OCI-LY1 (cell line): ENCODE measurements around the gene SUPT16H.

Source experiments
- H2AFZ ChIP-seq: fragments of 200-600 bp; sonication (generic), shearing (Covaris generic); 2 replicates; pipeline ENCODE4 v1.6.0; 2014; ENCODE audit warnings: antibody characterized with exemption, mild to moderate bottlenecking, low read length
- H3F3A ChIP-seq: fragments of 200-600 bp; sonication (generic), shearing (Covaris generic); 2 replicates; pipeline ENCODE4 v1.6.0; 2014; ENCODE audit warnings: mild to moderate bottlenecking, antibody characterized with exemption, low read length, moderate library complexity; ENCODE audit not compliant: insufficient read depth
- H3K27ac ChIP-seq: fragments of 200-600 bp; sonication (generic); 2 replicates; pipeline ENCODE4 v1.5.1; 2014; ENCODE audit warnings: low read length, mixed run types, mild to moderate bottlenecking, low read depth; ENCODE audit not compliant: poor library complexity, severe bottlenecking
- H3K27me3 ChIP-seq: fragments of 200-600 bp; sonication (generic); 2 replicates; pipeline ENCODE4 v1.6.0; 2014; ENCODE audit warnings: antibody characterized with exemption, mild to moderate bottlenecking, low read length, moderate library complexity; ENCODE audit not compliant: insufficient read depth
- H3K36me3 ChIP-seq: fragments of 200-600 bp; sonication (generic); 2 replicates; pipeline ENCODE4 v1.6.1; 2014; ENCODE audit warnings: mild to moderate bottlenecking, antibody characterized with exemption, low read length, moderate library complexity, mixed read lengths; ENCODE audit not compliant: insufficient read depth
- H3K4me1 ChIP-seq: fragments of 200-600 bp; sonication (generic); 2 replicates; pipeline ENCODE4 v1.5.1; 2014; ENCODE audit warnings: mild to moderate bottlenecking, low read length, moderate library complexity; ENCODE audit not compliant: insufficient read depth, severe bottlenecking
- H3K4me2 ChIP-seq: fragments of 200-600 bp; sonication (generic), shearing (Covaris generic); 2 replicates; pipeline ENCODE4 v1.6.1; 2014; ENCODE audit warnings: low read length
- H3K4me3 ChIP-seq: fragments of 200-600 bp; sonication (generic); 2 replicates; pipeline ENCODE4 v1.5.1; 2014; ENCODE audit warnings: low read length, low read depth, mild to moderate bottlenecking, mixed read lengths; ENCODE audit not compliant: poor library complexity, severe bottlenecking
- H3K79me2 ChIP-seq: fragments of 200-600 bp; shearing (Covaris generic); 2 replicates; pipeline ENCODE4 v1.6.1; 2016; ENCODE audit warnings: mixed run types, low read length, mixed read lengths; ENCODE audit not compliant: insufficient read depth
- H3K9ac ChIP-seq: fragments of 200-600 bp; sonication (generic), shearing (Covaris generic); 2 replicates; pipeline ENCODE4 v1.6.1; 2014; ENCODE audit warnings: mild to moderate bottlenecking, low read length, mixed read lengths
- H3K9me2 ChIP-seq: fragments of 200-600 bp; sonication (generic), shearing (Covaris generic); 2 replicates; pipeline ENCODE4 v1.6.1; 2014; ENCODE audit warnings: low read depth, mild to moderate bottlenecking, low read length, mixed read lengths
- H3K9me3 ChIP-seq: fragments of 200-600 bp; shearing (Covaris generic); 2 replicates; pipeline ENCODE4 v1.6.1; 2014; ENCODE audit warnings: low read length, mixed read lengths
- H4K20me1 ChIP-seq: fragments of 200-600 bp; sonication (generic), shearing (Covaris generic); 2 replicates; pipeline ENCODE4 v1.6.0; 2016; ENCODE audit warnings: mild to moderate bottlenecking, low read length; ENCODE audit not compliant: insufficient read depth
- EZH2 ChIP-seq: fragments of 200-600 bp; sonication (generic), shearing (Covaris generic); IDR thresholded peaks from 2 replicates; pipeline ENCODE4 v1.8.0; 2017; ENCODE audit warnings: borderline replicate concordance, mixed run types, mild to moderate bottlenecking, antibody characterized with exemption, low read length, moderate library complexity, mixed read lengths
- TF ChIP-seq, protein P1 (sequence below): fragments of 200-600 bp; sonication (generic), shearing (Covaris generic); IDR thresholded peaks from 2 replicates; pipeline ENCODE4 v1.5.1; 2017; ENCODE audit warnings: mild to moderate bottlenecking, antibody characterized with exemption, low read length, moderate library complexity, mixed read lengths

Gene SUPT16H

DNA sequence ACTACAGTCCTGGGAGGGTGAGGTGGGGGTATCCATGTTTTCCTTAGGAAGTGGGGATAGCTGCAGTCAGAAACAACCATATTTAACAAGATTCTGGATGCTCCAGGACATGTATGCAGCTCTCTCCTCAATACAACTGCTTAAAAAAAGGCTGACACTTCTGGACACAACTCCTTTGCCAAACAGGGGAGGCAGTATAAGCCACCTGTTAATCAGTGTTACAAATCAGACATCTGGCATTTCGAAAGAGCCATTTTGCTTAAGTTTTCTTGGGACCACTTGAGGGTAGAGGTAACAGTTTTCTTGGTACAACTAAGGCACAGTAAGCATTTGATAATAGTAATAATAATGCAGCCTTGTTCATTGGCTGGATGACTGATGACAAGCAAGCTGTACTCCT is 56.8 kb downstream of the SUPT16H start:
- TF ChIP-seq, protein P1, sequence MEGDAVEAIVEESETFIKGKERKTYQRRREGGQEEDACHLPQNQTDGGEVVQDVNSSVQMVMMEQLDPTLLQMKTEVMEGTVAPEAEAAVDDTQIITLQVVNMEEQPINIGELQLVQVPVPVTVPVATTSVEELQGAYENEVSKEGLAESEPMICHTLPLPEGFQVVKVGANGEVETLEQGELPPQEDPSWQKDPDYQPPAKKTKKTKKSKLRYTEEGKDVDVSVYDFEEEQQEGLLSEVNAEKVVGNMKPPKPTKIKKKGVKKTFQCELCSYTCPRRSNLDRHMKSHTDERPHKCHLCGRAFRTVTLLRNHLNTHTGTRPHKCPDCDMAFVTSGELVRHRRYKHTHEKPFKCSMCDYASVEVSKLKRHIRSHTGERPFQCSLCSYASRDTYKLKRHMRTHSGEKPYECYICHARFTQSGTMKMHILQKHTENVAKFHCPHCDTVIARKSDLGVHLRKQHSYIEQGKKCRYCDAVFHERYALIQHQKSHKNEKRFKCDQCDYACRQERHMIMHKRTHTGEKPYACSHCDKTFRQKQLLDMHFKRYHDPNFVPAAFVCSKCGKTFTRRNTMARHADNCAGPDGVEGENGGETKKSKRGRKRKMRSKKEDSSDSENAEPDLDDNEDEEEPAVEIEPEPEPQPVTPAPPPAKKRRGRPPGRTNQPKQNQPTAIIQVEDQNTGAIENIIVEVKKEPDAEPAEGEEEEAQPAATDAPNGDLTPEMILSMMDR = peak; percentile 28; the same call in 1 of the 2 replicates
- no peak for TF ChIP-seq EZH2

GRCh38 chr14:21322716-21323115 is 61.1 kb downstream of the SUPT16H start:
- H3K27ac ChIP-seq = no peak overlapping the region
- H3K9me2 ChIP-seq = no peaks in the 10 kb centered on the region
- TF ChIP-seq, protein P1 = no peak
- TF ChIP-seq EZH2 = no peak
- H3F3A ChIP-seq = no peaks in the 10 kb centered on the region; the same call in none of the 2 replicates
- H2AFZ ChIP-seq = no peak overlapping the region
- peaks cover 14% of the 10 kb centered on the region for H3K4me1 ChIP-seq
- no peak overlapping the region for H3K9ac ChIP-seq
- H3K9me3 ChIP-seq = no peaks in the 10 kb centered on the region
- no peaks in the 10 kb centered on the region for H3K36me3 ChIP-seq
- no peak overlapping the region for H3K4me3 ChIP-seq
- no peaks in the 10 kb centered on the region for H4K20me1 ChIP-seq
- H3K79me2 ChIP-seq = no peaks in the 10 kb centered on the region
- no peaks in the 10 kb centered on the region; the same call in 1 of the 2 replicates for H3K27me3 ChIP-seq
- no peak overlapping the region for H3K4me2 ChIP-seq

More for the DNA sequence above, 56.8 kb downstream of the SUPT16H start:
- no peaks in the 10 kb centered on the region for H3K36me3 ChIP-seq
- H3K27me3 ChIP-seq = no peaks in the 10 kb centered on the region
- no peaks in the 10 kb centered on the region for H3K9me2 ChIP-seq
- no peak overlapping the region for H3K4me2 ChIP-seq
- H3K4me3 ChIP-seq = no peak overlapping the region
- no peaks in the 10 kb centered on the region for H3K9me3 ChIP-seq
- H3K27ac ChIP-seq = no peak overlapping the region
- H3K9ac ChIP-seq = no peak overlapping the region
- H3K4me1 ChIP-seq = no peaks in the 10 kb centered on the region
- H2AFZ ChIP-seq = no peak overlapping the region
- no peaks in the 10 kb centered on the region for H4K20me1 ChIP-seq
- no peaks in the 10 kb centered on the region for H3F3A ChIP-seq
- H3K79me2 ChIP-seq = no peaks in the 10 kb centered on the region

DNA sequence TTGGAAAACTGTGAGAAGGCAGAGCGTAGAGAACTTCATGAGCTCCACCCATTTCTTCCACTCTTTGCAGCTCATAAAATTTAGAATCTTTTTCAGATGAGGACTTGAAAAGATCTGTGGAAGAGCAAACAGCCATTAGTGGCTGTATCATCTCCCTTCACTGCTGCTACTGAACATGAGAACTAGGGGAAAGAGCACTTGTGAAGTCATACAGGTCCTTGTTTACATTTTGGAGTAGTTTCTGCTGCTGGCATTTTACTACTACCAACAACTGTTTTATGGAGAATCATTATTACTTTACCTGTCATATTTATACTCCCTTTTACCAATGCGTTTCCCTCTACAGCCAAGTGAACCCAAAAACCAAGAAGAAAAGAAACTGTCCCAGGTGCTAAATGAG is 62.9 kb downstream of the SUPT16H start:
- H3K4me2 ChIP-seq = no peak overlapping the region
- H3K27me3 ChIP-seq = no peaks in the 10 kb centered on the region; the same call in 1 of the 2 replicates
- H3K9ac ChIP-seq = no peak overlapping the region
- H3K4me1 ChIP-seq = peaks cover 25% of the 10 kb centered on the region
- H3F3A ChIP-seq = no peaks in the 10 kb centered on the region; the same call in none of the 2 replicates
- no peak overlapping the region for H3K27ac ChIP-seq
- no peaks in the 10 kb centered on the region for H3K79me2 ChIP-seq
- no peak overlapping the region for H2AFZ ChIP-seq
- H3K36me3 ChIP-seq = no peaks in the 10 kb centered on the region
- H3K9me3 ChIP-seq = no peaks in the 10 kb centered on the region
- no peak overlapping the region for H3K4me3 ChIP-seq
- no peak for TF ChIP-seq EZH2
- TF ChIP-seq, protein P1 = no peak
- H3K9me2 ChIP-seq = no peaks in the 10 kb centered on the region
- no peaks in the 10 kb centered on the region for H4K20me1 ChIP-seq
